Measurements from ENCODE around the gene IRAK4. TPM values are rescaled to one million over a fixed set of nuclear protein-coding genes. Genes with fewer than 3 reads are reported as not detected.

Gene IRAK4
- polyA plus RNA-seq, 2 of the 4 experiments (the other 2 are of a cell fraction): 7.1 to 18.4 TPM

DNA sequence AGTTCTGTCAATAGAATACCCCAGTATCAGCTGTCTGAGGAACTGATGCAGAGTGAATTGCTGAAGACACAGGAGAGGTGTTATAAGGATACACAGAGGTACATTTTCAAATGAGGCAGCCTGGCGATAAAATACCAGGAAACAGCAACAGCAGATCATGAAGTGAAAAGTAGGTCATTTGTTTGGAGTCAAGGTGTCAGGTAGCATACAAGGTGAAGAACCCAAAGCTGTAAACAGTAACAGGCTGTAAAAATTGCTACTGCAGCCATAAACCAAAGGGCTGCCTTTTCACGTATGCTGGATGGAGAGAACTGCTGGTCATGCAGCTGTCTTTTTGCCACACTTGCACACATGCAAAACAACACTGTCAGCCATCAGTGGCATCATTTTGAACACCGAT, 56.7 kb downstream of the IRAK4 start:
- whole genome bisulfite sequencing (ENCODE audit: missing lambda C conversion rate): 66% methylated on average over 3 of the region's 3 CpGs
- no peak overlapping the region for H3K4me3 ChIP-seq
- no peaks in the 10 kb centered on the region for H3K9me3 ChIP-seq
- no peaks in the 10 kb centered on the region for H3K4me1 ChIP-seq
- no peak for TF ChIP-seq MYC (IDR thresholded peaks at IDR 0.05; ENCODE audit: borderline replicate concordance, low read length)
- no peak for TF ChIP-seq NPAS2 (CRISPR knock-in tag; IDR thresholded peaks at IDR 0.05; ENCODE audit: borderline replicate concordance)
- TF ChIP-seq KDM1A (IDR thresholded peaks at IDR 0.05; ENCODE audit: low read depth): no peak
- no peak for TF ChIP-seq BHLHE40 (IDR thresholded peaks at IDR 0.05; ENCODE audit: low read depth, low read length)
- TF ChIP-seq, protein P1, sequence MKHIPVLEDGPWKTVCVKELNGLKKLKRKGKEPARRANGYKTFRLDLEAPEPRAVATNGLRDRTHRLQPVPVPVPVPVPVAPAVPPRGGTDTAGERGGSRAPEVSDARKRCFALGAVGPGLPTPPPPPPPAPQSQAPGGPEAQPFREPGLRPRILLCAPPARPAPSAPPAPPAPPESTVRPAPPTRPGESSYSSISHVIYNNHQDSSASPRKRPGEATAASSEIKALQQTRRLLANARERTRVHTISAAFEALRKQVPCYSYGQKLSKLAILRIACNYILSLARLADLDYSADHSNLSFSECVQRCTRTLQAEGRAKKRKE (CRISPR knock-in tag; IDR thresholded peaks at IDR 0.05; ENCODE audit: low read depth): no peak
- TF ChIP-seq ESRRA (IDR thresholded peaks at IDR 0.05; ENCODE audit: borderline replicate concordance, low read length): no peak
- TF ChIP-seq RAD21 (conservative IDR thresholded peaks at IDR 0.05 in 1 of 2, IDR thresholded peaks at IDR 0.05 in 1 of 2): no peak
- no peak for TF ChIP-seq TFCP2L1 (CRISPR knock-in tag; IDR thresholded peaks at IDR 0.05)
- no peak for TF ChIP-seq CEBPB (IDR thresholded peaks at IDR 0.05)
- TF ChIP-seq, protein P2, sequence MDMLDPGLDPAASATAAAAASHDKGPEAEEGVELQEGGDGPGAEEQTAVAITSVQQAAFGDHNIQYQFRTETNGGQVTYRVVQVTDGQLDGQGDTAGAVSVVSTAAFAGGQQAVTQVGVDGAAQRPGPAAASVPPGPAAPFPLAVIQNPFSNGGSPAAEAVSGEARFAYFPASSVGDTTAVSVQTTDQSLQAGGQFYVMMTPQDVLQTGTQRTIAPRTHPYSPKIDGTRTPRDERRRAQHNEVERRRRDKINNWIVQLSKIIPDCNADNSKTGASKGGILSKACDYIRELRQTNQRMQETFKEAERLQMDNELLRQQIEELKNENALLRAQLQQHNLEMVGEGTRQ (IDR thresholded peaks at IDR 0.05): no peak
- TF ChIP-seq CHD4 (IDR thresholded peaks at IDR 0.05; ENCODE audit: borderline replicate concordance): no peak
- TF ChIP-seq, protein P3, sequence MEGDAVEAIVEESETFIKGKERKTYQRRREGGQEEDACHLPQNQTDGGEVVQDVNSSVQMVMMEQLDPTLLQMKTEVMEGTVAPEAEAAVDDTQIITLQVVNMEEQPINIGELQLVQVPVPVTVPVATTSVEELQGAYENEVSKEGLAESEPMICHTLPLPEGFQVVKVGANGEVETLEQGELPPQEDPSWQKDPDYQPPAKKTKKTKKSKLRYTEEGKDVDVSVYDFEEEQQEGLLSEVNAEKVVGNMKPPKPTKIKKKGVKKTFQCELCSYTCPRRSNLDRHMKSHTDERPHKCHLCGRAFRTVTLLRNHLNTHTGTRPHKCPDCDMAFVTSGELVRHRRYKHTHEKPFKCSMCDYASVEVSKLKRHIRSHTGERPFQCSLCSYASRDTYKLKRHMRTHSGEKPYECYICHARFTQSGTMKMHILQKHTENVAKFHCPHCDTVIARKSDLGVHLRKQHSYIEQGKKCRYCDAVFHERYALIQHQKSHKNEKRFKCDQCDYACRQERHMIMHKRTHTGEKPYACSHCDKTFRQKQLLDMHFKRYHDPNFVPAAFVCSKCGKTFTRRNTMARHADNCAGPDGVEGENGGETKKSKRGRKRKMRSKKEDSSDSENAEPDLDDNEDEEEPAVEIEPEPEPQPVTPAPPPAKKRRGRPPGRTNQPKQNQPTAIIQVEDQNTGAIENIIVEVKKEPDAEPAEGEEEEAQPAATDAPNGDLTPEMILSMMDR (IDR thresholded peaks at IDR 0.05): no peak
- TF ChIP-seq CBX8 (IDR thresholded peaks at IDR 0.05): no peak
- TF ChIP-seq RARB (CRISPR knock-in tag; IDR thresholded peaks at IDR 0.05): no peak
- TF ChIP-seq KDM5A (IDR thresholded peaks at IDR 0.05): no peak
- TF ChIP-seq NFE2L2 (conservative IDR thresholded peaks at IDR 0.05; ENCODE audit: low read length): no peak
- TF ChIP-seq, protein P4, sequence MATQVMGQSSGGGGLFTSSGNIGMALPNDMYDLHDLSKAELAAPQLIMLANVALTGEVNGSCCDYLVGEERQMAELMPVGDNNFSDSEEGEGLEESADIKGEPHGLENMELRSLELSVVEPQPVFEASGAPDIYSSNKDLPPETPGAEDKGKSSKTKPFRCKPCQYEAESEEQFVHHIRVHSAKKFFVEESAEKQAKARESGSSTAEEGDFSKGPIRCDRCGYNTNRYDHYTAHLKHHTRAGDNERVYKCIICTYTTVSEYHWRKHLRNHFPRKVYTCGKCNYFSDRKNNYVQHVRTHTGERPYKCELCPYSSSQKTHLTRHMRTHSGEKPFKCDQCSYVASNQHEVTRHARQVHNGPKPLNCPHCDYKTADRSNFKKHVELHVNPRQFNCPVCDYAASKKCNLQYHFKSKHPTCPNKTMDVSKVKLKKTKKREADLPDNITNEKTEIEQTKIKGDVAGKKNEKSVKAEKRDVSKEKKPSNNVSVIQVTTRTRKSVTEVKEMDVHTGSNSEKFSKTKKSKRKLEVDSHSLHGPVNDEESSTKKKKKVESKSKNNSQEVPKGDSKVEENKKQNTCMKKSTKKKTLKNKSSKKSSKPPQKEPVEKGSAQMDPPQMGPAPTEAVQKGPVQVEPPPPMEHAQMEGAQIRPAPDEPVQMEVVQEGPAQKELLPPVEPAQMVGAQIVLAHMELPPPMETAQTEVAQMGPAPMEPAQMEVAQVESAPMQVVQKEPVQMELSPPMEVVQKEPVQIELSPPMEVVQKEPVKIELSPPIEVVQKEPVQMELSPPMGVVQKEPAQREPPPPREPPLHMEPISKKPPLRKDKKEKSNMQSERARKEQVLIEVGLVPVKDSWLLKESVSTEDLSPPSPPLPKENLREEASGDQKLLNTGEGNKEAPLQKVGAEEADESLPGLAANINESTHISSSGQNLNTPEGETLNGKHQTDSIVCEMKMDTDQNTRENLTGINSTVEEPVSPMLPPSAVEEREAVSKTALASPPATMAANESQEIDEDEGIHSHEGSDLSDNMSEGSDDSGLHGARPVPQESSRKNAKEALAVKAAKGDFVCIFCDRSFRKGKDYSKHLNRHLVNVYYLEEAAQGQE (IDR thresholded peaks at IDR 0.05): no peak
- no peak for TF ChIP-seq JUN (IDR thresholded peaks at IDR 0.05)
- no peak for TF ChIP-seq ZNF302 (CRISPR knock-in tag; IDR thresholded peaks at IDR 0.05)
- no peak for TF ChIP-seq PHF8 (IDR thresholded peaks at IDR 0.05; ENCODE audit: borderline replicate concordance, low read depth)
- CTCF ChIA-PET: interaction anchor here (1.1 kb wide), 2 partner anchors 9 to 68 kb away, joined by 3 to 5 read pairs; no protein-coding TSS in a partner anchor
- ATAC-seq: no peak
- no peak overlapping the region for H3K4me2 ChIP-seq
- POLR2A ChIA-PET: interaction anchor here (1.4 kb wide), 1 partner anchor 10 kb away, joined by 4 read pairs; the partner anchor contains the start of gene TWF1
- no peak for DNase-seq (ENCODE audit: low read depth in 1 of 2, low spot score in 1 of 2)
- no peak for FAIRE-seq
- H3K27ac ChIP-seq: no peak overlapping the region

DNA sequence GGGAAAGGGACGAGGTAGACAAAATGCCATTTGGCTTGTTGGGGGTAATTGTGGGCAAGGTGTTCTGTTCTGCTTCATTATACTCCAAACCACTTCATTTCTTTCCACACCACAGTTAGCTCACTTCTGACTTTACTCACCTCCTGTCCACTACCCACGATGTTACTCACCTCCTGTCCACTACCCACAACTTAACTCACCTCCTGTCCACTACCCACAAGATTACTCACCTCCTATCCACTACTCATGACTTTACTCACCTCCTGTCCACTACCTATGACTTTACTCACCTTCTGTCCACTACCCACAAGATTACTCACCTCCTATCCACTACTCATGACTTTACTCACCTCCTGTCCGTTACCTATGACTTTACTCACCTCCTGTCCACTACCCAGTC, 57.4 kb downstream of the IRAK4 start:
- ATAC-seq: no peak
- Histone ChIP-seq H3K4me2 (no peak overlapping the region), H3K27ac (no peak overlapping the region), H3K4me3 (no peak overlapping the region), H3K9me3 (no peaks in the 10 kb centered on the region), H3K4me1 (no peaks in the 10 kb centered on the region)
- no peak for FAIRE-seq
- no peak for DNase-seq (ENCODE audit: low read depth in 1 of 2, low spot score in 1 of 2)
- POLR2A ChIA-PET: interaction anchor here (2.4 kb wide), 1 partner anchor 10 kb away, joined by 14 read pairs; the partner anchor contains the start of gene TWF1
- 37% methylated on average over 3 of the region's 3 CpGs for WGBS (ENCODE audit: missing lambda C conversion rate)
- CTCF ChIA-PET: interaction anchor here (0.8 to 1.1 kb wide), 2 partner anchors 34 to 67 kb away, joined by 3 read pairs; no protein-coding TSS in a partner anchor
- TF ChIP-seq, protein P4 (IDR thresholded peaks at IDR 0.05): no peak
- TF ChIP-seq, protein P1 (CRISPR knock-in tag; IDR thresholded peaks at IDR 0.05; ENCODE audit: low read depth): no peak
- TF ChIP-seq JUNB (IDR thresholded peaks at IDR 0.05): no peak
- TF ChIP-seq, protein P5, sequence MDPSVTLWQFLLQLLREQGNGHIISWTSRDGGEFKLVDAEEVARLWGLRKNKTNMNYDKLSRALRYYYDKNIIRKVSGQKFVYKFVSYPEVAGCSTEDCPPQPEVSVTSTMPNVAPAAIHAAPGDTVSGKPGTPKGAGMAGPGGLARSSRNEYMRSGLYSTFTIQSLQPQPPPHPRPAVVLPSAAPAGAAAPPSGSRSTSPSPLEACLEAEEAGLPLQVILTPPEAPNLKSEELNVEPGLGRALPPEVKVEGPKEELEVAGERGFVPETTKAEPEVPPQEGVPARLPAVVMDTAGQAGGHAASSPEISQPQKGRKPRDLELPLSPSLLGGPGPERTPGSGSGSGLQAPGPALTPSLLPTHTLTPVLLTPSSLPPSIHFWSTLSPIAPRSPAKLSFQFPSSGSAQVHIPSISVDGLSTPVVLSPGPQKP (IDR thresholded peaks at IDR 0.05; ENCODE audit: low read depth, low read length): no peak
- TF ChIP-seq FOXS1 (CRISPR knock-in tag; IDR thresholded peaks at IDR 0.05): no peak
- TF ChIP-seq HOXB13 (CRISPR knock-in tag; IDR thresholded peaks at IDR 0.05; ENCODE audit: low read depth): no peak

Measured in A549 (cell line).